Measurements from ENCODE around the gene RIPK4.

DNA sequence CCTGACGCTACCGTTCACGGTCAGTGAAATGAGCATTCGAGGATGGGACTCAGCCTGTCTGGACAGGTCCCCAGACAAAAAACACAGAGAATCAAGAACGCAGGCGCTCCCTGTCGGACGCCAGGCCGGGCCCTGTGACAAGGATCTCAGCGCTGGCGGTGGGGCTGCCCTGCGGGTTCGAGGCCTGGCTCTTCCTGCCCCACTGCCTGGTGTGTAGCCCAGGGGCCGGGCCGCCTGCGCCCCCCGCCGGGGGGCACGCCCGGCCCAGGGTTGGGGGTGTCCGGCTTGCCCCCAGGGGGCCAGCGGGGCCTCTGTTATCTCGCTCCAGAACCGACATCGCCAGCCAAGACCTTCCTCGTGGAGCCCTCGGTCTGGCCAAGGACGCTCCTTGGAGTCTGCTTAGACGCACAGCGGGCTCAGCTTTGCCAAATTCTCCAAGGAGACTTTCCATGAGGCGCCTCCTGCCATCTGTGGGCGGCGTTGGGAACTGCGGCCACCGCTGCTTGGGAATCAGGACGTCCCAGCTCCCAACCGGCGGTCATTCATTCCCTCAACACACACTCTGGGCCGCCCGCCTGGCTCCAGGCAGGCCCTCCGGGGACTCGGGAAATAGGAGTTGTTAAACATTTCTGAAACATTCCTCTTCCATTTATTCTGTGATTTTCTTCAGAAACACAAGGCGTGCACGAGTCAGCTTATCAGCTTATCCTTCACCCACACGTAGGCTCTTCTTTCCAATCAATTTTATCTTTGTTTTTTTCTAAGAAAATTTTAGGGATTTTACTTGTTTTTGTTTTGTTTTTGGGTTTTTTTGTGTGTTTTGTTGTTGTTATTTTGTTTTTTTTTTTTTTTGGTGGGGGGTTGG lies 11.3 kb upstream of the RIPK4 start:
- peak; percentile 95 to 97 (median 95) for TF ChIP-seq CTCF (IDR thresholded peaks at IDR 0.05)
- TF ChIP-seq POLR2AphosphoS5 (IDR thresholded peaks at IDR 0.05), result peak; percentile 10 to 53 (median 18)

All from breast epithelium (tissue), 3 donors.